Measurements from ENCODE around the gene FAM181B. TPM values are rescaled to one million over a fixed set of nuclear protein-coding genes. Genes with fewer than 3 reads are reported as not detected.

FAM181B gene, protein sequence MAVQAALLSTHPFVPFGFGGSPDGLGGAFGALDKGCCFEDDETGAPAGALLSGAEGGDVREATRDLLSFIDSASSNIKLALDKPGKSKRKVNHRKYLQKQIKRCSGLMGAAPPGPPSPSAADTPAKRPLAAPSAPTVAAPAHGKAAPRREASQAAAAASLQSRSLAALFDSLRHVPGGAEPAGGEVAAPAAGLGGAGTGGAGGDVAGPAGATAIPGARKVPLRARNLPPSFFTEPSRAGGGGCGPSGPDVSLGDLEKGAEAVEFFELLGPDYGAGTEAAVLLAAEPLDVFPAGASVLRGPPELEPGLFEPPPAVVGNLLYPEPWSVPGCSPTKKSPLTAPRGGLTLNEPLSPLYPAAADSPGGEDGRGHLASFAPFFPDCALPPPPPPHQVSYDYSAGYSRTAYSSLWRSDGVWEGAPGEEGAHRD
- polyA plus RNA-seq (2013, experiment 1 of 2; ENCODE audit: insufficient read length), result not detected
- polyA plus RNA-seq (2013, experiment 2 of 2; ENCODE audit: insufficient read length), result not detected

DNA sequence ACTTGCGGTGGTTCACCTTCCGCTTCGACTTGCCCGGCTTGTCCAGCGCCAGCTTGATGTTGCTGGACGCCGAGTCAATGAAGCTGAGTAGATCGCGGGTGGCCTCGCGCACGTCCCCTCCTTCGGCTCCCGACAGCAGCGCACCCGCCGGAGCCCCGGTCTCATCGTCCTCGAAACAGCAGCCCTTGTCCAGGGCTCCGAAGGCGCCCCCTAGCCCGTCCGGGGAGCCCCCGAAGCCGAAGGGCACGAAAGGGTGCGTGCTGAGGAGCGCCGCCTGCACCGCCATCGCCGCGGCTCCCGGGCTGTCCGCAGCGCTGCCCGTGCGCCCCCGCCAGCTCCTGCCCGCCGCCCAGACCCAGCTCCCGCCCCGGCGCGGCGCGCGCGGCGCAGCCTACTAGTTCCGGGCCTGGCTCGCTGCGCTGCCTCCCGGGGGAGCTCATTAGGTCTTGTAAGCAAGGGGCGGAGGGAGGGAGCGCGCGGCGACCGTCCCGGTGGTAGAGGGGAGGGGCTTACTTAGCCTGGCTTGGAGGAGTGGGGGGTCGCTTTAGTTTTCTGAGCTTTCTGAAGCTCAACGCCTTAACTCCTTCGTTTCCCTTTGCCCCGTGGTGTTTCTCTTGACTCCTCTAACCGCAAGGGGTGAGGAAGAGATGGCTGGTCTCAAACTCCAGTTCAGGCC lies at the start of gene FAM181B:
Gene FAM181B (minus strand): TSS at position 421 of the 676 bp plus-strand sequence. CDS start 135 bp downstream, at position 286.
- peak; percentile 35 for DNase-seq

DNA sequence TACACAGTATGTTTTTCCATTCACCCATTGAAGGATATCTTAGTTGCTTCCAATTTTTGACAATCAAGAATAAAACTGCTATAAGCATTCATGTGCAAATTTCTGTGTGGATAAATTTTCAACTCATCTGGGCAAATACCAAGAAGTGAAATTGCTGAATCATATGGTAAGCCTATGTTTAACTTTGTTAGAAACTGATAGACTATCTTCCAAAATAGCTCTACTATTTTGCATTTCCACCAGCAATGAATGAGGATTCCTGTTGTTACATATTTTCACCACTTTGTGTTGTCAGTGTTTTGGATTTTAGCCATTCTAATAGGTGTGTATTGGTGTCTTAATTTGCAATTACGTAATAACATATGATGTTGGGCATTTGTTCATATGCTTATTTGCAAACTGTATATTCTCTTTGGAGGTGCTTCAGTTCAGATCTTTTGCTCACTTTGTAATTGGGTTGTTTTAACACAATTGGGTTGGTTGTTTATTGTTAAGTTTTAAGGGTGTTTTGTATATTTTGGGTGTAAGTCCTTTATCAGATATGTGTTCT lies 49.2 kb upstream of the FAM181B start:
- DNase-seq, result no peak

DNA sequence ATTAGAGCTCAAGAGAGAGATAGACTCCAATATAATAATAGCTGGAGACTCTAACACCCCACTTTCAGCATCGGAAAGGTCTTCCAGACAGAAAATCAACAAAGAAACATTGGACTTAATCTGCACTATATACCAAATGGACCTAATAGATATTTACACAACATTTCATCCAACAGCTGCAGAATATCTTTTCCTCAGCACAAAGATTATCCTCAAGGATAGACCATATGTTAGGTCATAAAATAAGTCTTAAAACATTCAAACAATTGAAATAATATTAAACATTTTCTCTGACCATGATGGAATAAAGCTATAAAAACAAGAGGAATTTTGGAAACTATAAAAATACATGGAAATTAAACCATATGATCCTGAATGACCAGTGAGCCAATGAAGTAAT lies 45.1 kb upstream of the FAM181B start:
- DNase-seq, result no peak

DNA sequence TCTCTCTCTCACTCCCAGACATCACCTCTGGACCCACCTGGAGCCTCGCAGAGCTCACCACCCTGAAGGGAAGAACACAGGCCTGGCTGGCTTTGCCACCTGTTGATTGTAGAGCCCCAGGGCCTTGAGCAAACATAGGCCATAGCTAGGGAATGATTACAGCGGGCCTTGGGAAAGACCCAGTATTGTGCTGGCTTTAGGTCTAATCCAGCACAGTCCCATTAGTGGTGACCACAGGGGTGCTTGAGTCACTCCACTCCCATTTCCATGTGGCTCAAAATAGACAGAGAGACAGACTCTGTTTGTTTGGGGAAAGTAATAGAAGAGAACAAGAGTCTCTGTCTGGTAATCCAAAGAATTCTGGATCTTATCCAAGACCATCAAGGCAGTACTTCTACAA lies 42.7 kb upstream of the FAM181B start:
- DNase-seq, result peak; percentile 49

DNA sequence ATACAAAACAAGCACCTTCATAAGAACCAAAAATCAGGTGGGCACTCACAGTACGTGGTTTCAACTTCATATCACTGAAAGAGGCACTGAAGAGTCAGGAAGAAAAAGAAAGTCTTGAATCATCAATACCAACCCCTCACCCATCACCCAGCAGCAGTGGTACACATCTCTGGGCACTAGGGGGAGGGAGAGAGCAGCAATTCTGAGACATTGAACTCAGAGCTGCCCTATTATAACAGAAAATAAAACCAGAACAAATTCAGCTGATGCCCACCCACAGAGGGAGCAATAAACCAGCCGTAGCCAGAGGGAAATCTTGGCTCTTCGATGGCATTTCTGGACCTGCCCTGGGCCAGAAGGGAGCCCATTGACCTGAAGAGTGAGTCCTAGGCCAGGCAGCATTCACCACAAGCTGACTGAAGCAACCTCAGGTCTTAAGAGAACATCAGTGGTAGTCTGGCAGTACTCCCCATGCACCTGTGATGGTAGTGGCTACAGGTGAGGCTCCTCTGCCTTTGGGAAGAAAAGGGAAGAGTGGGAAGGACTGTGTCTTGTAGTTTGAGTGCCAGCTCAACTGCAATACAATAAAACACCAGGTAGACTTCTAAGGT lies 42.2 kb upstream of the FAM181B start:
- peak; percentile 60 for DNase-seq

DNA sequence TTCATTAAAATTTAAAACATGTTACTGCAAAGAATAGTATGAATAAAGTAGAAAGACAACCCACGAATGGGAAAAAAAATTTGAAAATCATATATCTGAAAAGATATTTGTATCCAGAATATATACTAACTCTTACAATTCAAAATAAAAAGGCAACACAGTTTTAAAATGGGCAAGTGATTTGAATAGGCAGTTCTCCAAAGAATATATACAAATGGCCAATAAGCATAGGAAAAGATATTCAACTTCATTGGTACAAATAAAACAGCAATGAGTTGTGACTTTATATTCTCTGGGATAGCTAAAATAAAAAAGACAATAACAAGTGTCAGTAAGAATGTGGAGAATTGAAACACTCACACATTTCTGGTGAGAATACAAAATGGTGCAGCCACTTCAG lies 41.6 kb upstream of the FAM181B start:
- DNase-seq, result no peak

DNA sequence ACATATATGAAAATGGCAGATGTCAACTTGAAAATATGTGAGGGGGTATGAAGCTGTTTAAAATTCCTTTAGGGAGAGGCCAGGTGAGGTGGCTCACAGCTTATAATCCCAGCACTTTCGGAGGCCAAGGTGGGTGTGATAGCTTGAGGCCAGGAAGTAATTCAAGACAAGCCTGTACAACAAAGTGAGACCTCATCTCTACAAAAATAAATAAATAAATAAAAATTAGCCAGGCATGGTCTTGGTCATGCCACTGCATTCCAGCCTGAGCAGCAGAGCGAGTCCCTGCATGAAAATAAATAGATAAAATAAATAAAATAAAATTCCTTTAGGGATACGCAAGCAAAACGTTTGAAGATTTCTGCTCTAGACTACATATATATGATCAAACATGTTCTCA lies 38.1 kb upstream of the FAM181B start:
- no peak for DNase-seq

DNA sequence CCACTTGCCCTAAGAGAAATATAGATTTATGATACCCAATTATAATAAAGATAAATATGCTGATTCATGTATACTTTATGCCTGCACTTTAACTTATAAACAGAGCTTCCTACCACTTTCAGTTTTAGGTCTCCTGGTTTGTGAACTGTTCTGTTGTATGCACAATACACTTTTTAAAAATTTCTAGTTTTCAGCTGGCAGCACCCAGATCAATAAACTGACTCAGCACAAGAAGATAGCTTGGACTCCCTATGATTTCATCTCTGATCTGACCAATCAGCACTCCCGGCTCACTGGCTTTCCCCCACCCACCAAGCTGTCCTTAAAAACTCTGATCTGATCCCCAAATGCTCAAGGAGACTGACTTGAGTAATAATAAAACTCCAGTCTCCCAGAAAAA lies 33.5 kb upstream of the FAM181B start:
- no peak for DNase-seq

DNA sequence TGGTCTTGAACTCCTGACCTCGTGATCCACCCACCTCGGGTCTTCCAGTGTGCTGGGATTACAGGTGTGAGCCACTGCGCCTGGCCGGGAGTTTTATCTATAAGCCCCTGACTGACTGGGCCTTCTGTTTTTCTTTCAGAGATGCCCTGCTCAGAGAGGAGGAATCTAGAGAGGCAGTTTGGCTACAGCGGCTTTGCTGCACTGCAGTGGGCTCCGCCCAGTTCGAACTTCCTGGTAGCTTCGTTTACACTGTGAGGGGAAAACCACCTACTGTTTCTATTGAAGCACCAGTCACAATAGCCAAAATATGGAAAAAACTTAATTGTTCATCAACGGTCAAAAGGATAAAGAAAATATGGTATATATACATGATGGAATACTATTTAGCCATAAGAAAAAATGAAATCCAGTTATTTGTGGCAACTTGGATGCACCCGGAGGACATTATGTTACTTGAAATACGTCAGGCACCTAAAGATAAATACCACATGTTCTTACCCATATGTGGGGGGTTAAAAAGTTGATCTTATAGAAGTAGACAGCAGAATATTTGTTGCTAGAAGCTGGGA lies 31.9 kb upstream of the FAM181B start:
- DNase-seq, result no peak

DNA sequence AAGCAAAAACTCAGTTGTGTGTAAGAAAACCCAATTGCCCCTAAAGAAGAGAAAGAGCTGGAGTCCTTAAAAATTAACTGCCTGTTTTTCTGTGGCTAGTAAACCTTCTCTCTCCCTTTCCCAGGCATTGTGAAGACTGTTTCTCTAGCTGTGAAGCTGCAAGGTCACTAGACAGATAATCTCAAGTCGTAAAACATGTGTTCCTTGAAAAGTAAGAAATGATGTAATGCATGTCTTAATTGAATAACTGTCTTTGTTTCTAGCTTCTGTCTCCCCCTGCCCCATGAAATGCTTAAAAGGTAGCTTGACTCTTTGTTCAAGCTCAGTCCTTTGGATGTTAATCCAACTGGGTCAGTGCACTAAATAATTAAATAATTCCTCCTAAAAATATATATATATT lies 29.5 kb upstream of the FAM181B start:
- DNase-seq, result no peak

DNA sequence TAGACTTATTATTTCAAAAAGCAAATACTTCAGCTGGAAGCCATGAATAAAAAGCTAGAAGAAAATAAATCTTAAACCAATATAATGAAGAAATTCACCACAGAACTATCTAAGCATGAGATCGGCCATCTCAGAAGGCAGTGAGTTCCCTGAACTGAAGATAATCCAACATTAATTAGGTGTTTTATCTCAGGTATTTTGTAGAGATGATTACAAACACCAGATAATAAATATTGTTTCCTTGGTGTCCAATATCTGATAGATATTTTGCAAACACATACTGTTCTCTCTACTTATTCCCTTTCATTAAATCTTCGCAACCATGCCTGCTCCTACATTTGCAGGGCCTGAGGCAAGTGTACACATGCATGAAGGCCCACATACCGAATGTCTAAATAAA lies 26.0 kb upstream of the FAM181B start:
- no peak for DNase-seq

DNA sequence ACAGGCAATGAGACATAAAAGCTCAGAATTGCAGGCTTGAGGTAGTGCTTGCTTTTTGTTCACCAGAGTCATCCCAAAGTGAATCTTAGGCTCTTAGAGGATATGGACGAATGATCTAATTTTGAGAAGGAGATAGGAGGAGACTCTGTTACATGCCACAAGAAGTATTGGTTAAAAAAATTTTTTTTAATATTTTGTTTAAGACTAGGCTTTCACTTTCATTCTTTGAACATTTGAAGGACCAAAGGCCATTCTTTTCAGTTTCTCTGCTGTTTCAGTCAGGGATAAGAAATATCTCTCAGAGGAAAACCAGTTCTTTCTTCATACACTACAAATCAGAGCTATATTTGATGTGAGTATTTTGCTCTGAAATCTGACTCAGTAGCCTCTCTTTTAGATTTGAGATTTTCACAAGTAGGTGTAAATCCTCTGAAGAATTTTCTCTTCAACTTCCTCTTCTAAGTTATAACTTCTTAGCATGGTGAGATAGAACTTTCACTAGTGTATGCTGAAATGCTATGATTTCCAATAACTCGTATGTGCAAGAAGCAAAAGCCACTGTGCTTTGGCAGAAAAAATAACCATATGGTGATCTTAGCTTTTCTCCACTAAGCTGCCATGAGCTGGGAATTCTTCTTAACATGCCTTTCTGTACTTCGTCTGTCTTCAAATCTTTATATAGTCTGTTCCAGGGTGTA lies 24.1 kb upstream of the FAM181B start:
- no peak for DNase-seq

DNA sequence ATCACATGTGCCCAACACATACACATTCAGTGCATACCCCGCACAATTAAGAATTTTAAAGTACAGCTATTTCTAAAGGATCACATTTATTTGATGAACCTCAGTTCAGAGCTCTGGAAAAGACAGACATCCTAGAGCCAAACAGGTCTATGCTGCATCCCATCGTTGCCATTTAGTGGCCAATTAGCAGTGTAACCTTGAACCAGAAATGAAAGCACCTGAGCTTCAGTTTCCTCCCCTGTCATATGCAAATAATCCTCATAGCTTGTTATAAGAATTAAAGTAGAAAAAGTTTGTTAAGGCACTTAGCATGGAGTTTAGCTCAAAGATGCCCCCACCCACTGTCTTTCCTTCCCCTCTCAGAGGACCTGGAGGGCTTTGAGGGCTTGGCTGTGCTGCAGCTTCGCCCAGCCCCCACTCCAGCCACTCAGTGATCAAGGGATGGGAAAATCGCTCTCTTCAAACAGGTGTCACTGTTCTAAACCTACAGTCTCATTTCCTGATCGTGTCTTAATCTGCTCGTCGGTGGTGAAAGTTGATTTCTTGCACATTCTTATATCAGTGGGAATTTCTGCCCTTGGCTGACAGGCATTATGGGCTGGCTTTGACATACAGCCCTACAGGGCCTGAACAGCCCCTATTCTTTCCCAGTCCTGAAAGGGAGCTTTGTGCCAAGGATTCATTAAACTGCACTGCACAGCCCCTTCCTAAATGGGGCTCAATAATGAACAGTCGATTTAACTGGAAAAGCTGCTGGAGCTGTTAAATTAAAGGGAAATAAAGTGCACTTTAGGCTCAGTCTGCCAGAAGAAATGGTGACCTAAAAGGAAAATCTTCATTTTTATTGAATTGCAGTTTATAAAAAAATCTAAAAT lies 23.3 kb upstream of the FAM181B start:
- DNase-seq, result no peak

DNA sequence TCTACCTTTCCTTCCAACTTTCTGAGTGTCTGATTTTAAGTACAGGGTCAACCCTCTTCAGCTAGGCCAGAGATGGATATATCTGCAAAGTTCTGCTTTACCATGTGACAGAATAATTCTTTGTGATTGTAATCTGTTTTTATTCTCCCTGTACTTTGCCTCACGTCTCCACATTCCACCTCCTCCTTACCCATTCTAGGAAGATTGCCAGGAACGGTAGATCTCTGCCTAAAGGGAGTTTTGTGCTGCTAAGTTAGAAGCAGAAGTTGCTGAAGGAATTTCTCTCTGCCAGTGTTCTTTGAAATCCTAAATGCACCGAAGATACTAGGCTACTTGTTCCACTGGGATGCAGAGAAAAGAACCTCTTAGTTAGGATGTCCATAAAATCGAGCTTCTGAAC lies 20.7 kb upstream of the FAM181B start:
- DNase-seq, result no peak

DNA sequence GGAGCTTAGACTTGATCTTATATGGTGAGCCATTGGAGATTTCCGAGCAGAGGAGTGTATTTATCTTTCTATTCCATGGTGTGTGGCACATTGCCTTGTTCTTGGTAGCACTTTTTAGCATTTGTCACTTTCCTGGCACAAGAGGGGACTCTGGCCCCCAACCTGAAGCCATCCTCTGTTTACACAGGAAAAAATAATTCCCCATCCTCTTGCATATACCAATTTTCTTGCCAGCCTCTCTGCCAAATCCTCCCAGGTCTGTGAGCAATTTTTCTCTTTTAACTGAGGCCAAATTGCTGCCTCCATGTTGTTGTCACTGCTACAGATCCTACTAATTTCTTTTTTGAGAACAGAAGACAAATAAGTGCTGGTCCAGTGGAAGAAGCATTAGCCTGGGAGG lies 20.3 kb upstream of the FAM181B start:
- no peak for DNase-seq

DNA sequence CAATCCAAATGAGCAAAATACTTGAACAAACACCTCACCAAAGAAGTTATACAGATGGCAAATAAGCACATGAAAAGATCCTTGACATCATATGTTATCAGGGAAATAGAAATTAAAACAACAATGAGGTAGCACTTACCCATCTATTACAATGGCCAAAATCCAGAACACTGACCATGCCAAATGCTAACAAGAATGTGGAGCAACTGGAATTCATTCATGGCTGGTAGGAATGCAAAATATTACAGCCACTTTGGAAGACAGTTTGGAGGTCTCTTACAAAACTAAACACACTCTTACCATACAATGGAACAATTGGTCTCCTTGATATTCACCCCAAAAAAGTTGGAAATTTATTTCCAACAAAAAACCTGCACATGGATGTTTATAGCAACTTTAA lies 19.1 kb upstream of the FAM181B start:
- DNase-seq, result no peak

DNA sequence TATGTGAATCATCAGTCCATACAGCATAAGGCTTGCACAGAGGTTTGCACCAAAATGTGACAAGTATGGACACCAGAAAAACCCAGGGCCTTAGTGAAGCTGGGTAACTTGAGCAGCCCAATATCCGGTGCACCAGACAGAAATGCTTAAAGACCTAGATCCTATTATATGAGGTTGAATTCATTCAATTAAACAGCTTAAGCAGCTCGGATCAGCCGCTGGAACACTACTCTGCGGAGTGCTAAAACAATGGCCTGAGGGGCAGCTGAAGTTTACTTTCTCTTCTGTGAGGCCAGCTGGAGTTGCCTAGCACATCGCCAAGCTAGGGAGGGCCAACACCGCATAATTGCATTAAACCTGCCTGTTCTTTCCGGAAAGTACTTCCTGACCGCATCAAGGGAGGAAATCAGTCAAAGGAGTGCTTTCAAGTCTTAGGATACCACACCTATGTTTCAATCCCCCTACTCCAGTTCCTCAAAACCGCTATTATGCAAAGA lies 17.0 kb upstream of the FAM181B start:
- DNase-seq, result no peak

DNA sequence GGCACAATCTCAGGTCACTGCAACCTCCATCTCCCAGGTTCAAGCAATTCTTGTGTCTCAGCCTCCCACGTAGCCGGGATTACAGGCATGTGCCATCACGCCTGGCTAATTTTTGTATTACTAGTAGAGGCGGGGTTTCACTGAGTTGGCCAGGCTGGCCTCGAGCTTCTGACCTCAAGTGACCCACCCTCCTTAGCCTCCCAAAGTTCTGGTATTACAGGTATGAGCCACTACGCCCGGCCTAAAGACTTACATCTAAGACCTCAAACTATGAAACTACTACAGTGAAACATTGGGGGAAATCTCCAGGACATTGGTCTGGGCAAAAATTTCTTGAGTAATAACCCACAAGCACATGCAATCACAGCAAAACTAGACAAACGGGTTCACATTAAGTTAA lies 13.8 kb upstream of the FAM181B start:
- DNase-seq, result no peak

DNA sequence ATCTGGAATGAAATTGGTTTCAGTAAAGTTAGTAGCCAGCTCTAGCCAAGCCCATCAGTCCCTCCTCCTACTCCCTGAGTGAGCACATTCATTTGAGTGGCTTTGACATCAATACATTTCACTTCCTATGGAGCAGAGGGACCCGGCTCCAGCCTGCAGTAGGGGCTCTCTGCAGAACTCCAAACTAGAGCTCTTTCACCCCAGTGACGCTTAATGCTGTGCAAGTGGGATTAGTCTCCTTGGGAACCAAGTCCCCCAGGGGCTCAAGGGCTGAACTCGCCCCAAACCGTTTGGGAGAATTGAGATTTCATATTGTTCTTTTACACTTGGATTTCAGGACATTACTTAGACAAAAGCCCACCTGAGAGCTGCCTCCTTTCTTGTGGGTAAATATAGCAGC lies 4.4 kb upstream of the FAM181B start:
- no peak for DNase-seq

DNA sequence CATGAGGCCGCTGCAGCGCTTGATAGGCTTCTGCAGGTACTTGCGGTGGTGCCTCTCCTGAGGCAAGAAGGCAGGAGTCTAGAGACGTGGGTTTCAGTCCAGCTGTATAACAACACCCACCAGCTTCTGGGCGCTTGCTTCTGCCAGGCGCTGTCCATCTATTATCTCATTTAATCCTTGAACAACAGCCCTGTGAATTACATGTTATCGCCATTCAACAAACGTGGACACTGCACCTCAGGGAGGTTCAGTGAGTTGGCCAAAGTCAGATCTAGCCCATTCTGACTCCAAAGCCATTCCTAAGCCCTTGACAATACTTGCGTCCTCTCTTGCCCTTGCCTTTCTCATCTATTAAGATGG lies 436 bp upstream of the FAM181B start:
- DNase-seq, result no peak
